DND-41 (cell line): Measurements from ENCODE around the gene OR6B2.

ENCODE experiments used
- CTCF ChIP-seq: IDR thresholded peaks from 2 replicates; pipeline ENCODE4 v1.5.1; 2012; ENCODE audit warnings: borderline replicate concordance, low read length, moderate library complexity, mild to moderate bottlenecking; ENCODE audit not compliant: poor library complexity, severe bottlenecking; ENCODE audit errors: extremely low read depth
- EZH2 ChIP-seq: IDR thresholded peaks from 3 replicates; pipeline ENCODE4 v1.6.1; 2012; ENCODE audit warnings: borderline replicate concordance, low read depth, mild to moderate bottlenecking, moderate library complexity, low read length, inconsistent platforms; ENCODE audit not compliant: severe bottlenecking

GRCh38 chr2:240033330-240033678 is 3.1 kb upstream of the OR6B2 start:
- TF ChIP-seq CTCF (no peak), EZH2 (no peak)
